PC-9 (cell line): Measurements from ENCODE around the gene EPS8L2. TPM values are rescaled to one million over a fixed set of nuclear protein-coding genes. Genes with fewer than 3 reads are reported as not detected.

Source experiments
- BruUV-seq: library from RNA; stranded (reverse); fragments of 400-500 nt; replicated peaks from 2 replicates; lab custom pipeline; 2021; lab: Mats Ljungman, UMichigan
- CTCF ChIA-PET: fragments of 300-600 bp; sonication (Branson Sonifier 250); formaldehyde crosslinking; loops from one replicate; lab custom pipeline; 2022; ENCODE audit warnings: antibody characterized with exemption; lab: Charles Lee
- POLR2A ChIA-PET: fragments of 300-600 bp; sonication (Branson Sonifier 250); formaldehyde crosslinking; loops from one replicate; lab custom pipeline; 2022; ENCODE audit warnings: antibody characterized with exemption; ENCODE audit not compliant: unreplicated experiment; lab: Charles Lee
- DNase-seq, 2 experiments: peaks; one replicate each; pipeline versions ENCODE4 v3.0.0 to v3.0.0-alpha.2; 2015 to 2022; ENCODE audit warnings: mixed read lengths in 1 of 2
- H2AFZ ChIP-seq: fragments of 200-600 bp; sonication (generic); 2 replicates; pipeline ENCODE4 v1.8.1; 2017; ENCODE audit warnings: antibody characterized with exemption
- H3F3A ChIP-seq: fragments of 200-600 bp; sonication (generic); 2 replicates; pipeline ENCODE4 v1.8.1; 2017; ENCODE audit warnings: antibody characterized with exemption, mild to moderate bottlenecking, low read depth; ENCODE audit not compliant: insufficient read depth
- H3K27ac ChIP-seq: fragments of 200-600 bp; sonication (generic); 2 replicates; pipeline ENCODE4 v1.6.1; 2016; ENCODE audit warnings: mixed run types
- H3K27me3 ChIP-seq: fragments of 200-600 bp; sonication (generic); 2 replicates; pipeline ENCODE4 v1.6.1; 2016; ENCODE audit warnings: low read depth, mixed run types; ENCODE audit not compliant: insufficient read depth
- H3K36me3 ChIP-seq: fragments of 200-600 bp; sonication (generic); 2 replicates; pipeline ENCODE4 v1.6.1; 2016; ENCODE audit warnings: low read depth, mixed run types
- H3K4me1 ChIP-seq: fragments of 200-600 bp; sonication (generic); replicated peaks from 2 replicates; pipeline ENCODE4 v1.6.1; 2016; ENCODE audit warnings: mixed run types; ENCODE audit not compliant: insufficient read depth
- H3K4me2 ChIP-seq: fragments of 200-600 bp; sonication (generic); 2 replicates; pipeline ENCODE4 v1.6.1; 2017; ENCODE audit warnings: mixed run types
- H3K4me3 ChIP-seq: fragments of 200-600 bp; sonication (generic); 2 replicates; pipeline ENCODE4 v1.6.1; 2016; ENCODE audit warnings: mixed run types
- H3K79me2 ChIP-seq: fragments of 200-600 bp; sonication (generic); 2 replicates; pipeline ENCODE4 v1.6.1; 2017; ENCODE audit warnings: low read depth, mixed run types
- H3K9me2 ChIP-seq: fragments of 200-600 bp; sonication (generic); 2 replicates; pipeline ENCODE4 v1.8.1; 2017; ENCODE audit warnings: mild to moderate bottlenecking; ENCODE audit not compliant: insufficient read depth
- H3K9me3 ChIP-seq: fragments of 200-600 bp; sonication (generic); 2 replicates; pipeline ENCODE4 v1.8.1; 2016; ENCODE audit warnings: low read depth; ENCODE audit not compliant: insufficient read depth
- H4K20me1 ChIP-seq: fragments of 200-600 bp; sonication (generic); 2 replicates; pipeline ENCODE4 v1.8.1; 2017; ENCODE audit not compliant: insufficient read depth
- EZH2 ChIP-seq: fragments of 200-600 bp; sonication (generic); IDR thresholded peaks from 2 replicates; pipeline ENCODE4 v1.8.0; 2017; ENCODE audit warnings: antibody characterized with exemption, low read depth
- intact Hi-C: fragments of 100-400 bp; cut with micrococcal nuclease; formaldehyde crosslinking; loops from one replicate; pipeline ENCODE4 v1.10.0; 2022; ENCODE audit not compliant: unreplicated experiment
- total RNA-seq: library from RNA; stranded (reverse); gene quantifications from 2 replicates; pipeline ENCODE4 v1.2.3, GENCODE V29; 2021
- TF ChIP-seq, protein P1 (sequence below): fragments of 200-600 bp; sonication (generic); conservative IDR thresholded peaks from 2 replicates; pipeline ENCODE4 v1.6.1; 2017; ENCODE audit warnings: mixed run types, antibody characterized with exemption, mild to moderate bottlenecking, moderate library complexity

Gene EPS8L2
- total RNA-seq, 1 experiment from 2014 or later = 229 TPM

GRCh38 chr11:703506-703905 lies 2.5 kb upstream of the EPS8L2 start:
- Histone ChIP-seq H3K79me2 (peaks cover 15% of the 10 kb centered on the region), H3K4me1 (peaks cover 16% of the 10 kb centered on the region), H2AFZ (no peak overlapping the region), H3K27ac (no peak overlapping the region), H3K36me3 (no peaks in the 10 kb centered on the region), H3K4me2 (no peak overlapping the region), H3K9me2 (no peaks in the 10 kb centered on the region), H4K20me1 (no peaks in the 10 kb centered on the region; the same call in 1 of the 2 replicates), H3F3A (peaks cover 14% of the 10 kb centered on the region; the same call in 1 of the 2 replicates), H3K4me3 (no peak overlapping the region), H3K27me3 (no peaks in the 10 kb centered on the region), H3K9me3 (no peaks in the 10 kb centered on the region)
- CTCF ChIA-PET = no interaction called here
- POLR2A ChIA-PET = interaction anchor here (0.6 kb wide), 1 partner anchor 128 kb away, joined by 6 read pairs; the partner anchor contains the start of gene PHRF1
- intact Hi-C loops = no loop called here
- no TSS peak for BruUV-seq
- DNase-seq = no peak
- no peak for TF ChIP-seq EZH2
- TF ChIP-seq, protein P1, sequence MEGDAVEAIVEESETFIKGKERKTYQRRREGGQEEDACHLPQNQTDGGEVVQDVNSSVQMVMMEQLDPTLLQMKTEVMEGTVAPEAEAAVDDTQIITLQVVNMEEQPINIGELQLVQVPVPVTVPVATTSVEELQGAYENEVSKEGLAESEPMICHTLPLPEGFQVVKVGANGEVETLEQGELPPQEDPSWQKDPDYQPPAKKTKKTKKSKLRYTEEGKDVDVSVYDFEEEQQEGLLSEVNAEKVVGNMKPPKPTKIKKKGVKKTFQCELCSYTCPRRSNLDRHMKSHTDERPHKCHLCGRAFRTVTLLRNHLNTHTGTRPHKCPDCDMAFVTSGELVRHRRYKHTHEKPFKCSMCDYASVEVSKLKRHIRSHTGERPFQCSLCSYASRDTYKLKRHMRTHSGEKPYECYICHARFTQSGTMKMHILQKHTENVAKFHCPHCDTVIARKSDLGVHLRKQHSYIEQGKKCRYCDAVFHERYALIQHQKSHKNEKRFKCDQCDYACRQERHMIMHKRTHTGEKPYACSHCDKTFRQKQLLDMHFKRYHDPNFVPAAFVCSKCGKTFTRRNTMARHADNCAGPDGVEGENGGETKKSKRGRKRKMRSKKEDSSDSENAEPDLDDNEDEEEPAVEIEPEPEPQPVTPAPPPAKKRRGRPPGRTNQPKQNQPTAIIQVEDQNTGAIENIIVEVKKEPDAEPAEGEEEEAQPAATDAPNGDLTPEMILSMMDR = no peak

DNA sequence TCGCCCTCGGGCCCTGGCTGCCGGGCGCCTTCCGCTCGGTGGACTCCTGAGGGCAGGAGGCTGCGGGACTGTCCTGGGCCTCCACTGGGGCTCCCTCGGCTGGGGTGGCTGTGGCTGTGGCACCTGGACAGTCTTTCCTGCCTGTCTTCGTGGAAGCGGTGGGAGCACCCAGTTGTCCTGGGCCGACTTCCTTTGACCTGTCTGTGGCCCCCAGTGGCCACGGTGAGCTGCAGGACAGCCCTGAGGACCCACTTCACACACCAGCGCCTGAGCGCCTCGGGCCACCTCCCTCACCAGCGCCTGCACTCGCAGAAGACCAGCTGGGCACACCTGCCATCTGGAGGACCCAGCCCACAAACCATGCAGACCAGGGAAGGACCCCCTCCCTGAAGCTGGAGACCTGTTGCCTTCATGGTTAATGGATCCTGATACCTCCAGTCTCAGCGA lies 1.8 kb upstream of the EPS8L2 start:
- POLR2A ChIA-PET = interaction anchor here (0.6 to 1.0 kb wide), 2 partner anchors 8 to 140 kb away, joined by 5 to 7 read pairs; partner anchors contain the start of gene TMEM80

DNA sequence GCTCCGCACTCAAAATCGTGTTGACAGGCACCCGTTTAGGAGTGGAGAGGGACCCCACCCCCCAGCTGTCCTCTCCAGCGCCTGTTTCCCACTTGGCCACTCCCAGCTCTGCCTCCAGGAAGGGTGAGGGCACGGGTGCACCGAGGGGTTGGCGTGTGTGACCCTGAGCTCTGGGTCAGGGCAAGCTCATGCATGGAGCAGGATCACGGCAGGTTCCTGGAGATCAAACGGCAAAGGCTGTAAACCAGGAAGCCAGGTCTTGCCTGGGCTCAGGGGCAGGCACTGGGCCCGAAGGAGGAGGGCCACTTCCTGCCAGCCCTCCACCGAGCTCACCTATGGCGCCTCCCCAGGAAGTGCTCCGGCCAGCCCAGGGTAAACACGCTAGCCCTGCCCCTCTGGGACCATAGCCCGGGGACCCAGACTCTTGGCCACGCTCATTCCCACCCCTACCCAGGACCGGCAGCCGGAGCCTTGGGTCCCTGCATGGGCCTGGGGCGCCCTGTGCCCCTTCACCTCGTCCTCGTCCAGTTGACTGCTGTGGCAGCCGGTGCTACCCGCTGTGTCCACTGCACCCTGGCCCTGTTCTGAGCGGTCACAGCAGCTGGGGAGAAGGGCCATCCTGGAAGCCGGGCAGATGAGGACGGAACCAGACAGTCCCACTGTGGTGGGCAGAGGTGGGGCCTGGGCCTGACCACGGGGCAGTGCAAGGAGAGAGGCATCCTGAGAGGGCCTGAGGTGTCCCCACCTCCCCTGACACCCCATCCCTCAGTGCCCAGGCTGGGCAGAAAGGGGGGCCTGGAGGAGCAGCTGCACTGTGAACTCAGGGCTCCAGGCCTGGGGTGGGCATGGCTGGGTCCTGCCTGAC lies 1.0 kb upstream of the EPS8L2 start:
- TSS peak; percentile 21 for BruUV-seq
- Histone ChIP-seq H3K4me1 (peaks cover 17% of the 10 kb centered on the region), H3K9me2 (no peaks in the 10 kb centered on the region), H3K79me2 (peaks cover 27% of the 10 kb centered on the region), H3K4me3 (peak overlapping the region; percentile 84), H3K9me3 (no peaks in the 10 kb centered on the region), H3K4me2 (peak overlapping the region; percentile 93), H2AFZ (no peak overlapping the region), H3K36me3 (no peaks in the 10 kb centered on the region), H3F3A (peaks cover 14% of the 10 kb centered on the region; the same call in 1 of the 2 replicates), H3K27me3 (no peaks in the 10 kb centered on the region), H4K20me1 (no peaks in the 10 kb centered on the region; the same call in 1 of the 2 replicates), H3K27ac (peak overlapping the region; percentile 55)
- intact Hi-C loops = no loop called here
- TF ChIP-seq, protein P1 = no peak
- peak; percentile 78 to 83 for DNase-seq
- ChIA-PET POLR2A (interaction anchor here (0.5 to 1.0 kb wide), 3 partner anchors 9 to 198 kb away, joined by 3 to 7 read pairs (median 5); partner anchors contain the start of gene TMEM80), CTCF (no interaction called here)

More for the DNA sequence above, 1.8 kb upstream of the EPS8L2 start:
- no TSS peak for BruUV-seq
- intact Hi-C loops = no loop called here
- H3K9me3 ChIP-seq = no peaks in the 10 kb centered on the region
- no peaks in the 10 kb centered on the region for H3K36me3 ChIP-seq
- no peak overlapping the region for H2AFZ ChIP-seq
- peak overlapping the region; percentile 55 for H3K27ac ChIP-seq
- H3K79me2 ChIP-seq = peaks cover 19% of the 10 kb centered on the region
- no peak for DNase-seq
- H3K4me3 ChIP-seq = peak overlapping the region; percentile 84; the same call in 1 of the 2 replicates
- peaks cover 17% of the 10 kb centered on the region for H3K4me1 ChIP-seq
- TF ChIP-seq, protein P1 = no peak
- TF ChIP-seq EZH2 = no peak
- H3K9me2 ChIP-seq = no peaks in the 10 kb centered on the region
- peak overlapping the region; percentile 93 for H3K4me2 ChIP-seq
- H4K20me1 ChIP-seq = no peaks in the 10 kb centered on the region; the same call in 1 of the 2 replicates
- H3K27me3 ChIP-seq = no peaks in the 10 kb centered on the region
- CTCF ChIA-PET = no interaction called here
- peaks cover 14% of the 10 kb centered on the region; the same call in 1 of the 2 replicates for H3F3A ChIP-seq
